Endometrium (tissue), 2 donors: ENCODE results near the gene ACADVL.

ENCODE experiments used
- FAIRE-seq: peaks from 2 replicates; lab custom pipeline; 2012; peaks lifted over from hg19 to GRCh38; lab: Jason Lieb, UNC
- donor health status: control.
- donor health status: control.

Gene ACADVL

GRCh38 chr17:7191571-7192270, 28.0 kb upstream of the ACADVL start:
- FAIRE-seq = no peak

GRCh38 chr17:7192271-7192937, 27.3 kb upstream of the ACADVL start:
- FAIRE-seq = no peak

- no peak for FAIRE-seq
These were observed 23.8 kb upstream of the ACADVL start for GRCh38 chr17:7195971-7196370.

- no peak for FAIRE-seq
These were observed 22.9 kb upstream of the ACADVL start for GRCh38 chr17:7196651-7197401.

DNA sequence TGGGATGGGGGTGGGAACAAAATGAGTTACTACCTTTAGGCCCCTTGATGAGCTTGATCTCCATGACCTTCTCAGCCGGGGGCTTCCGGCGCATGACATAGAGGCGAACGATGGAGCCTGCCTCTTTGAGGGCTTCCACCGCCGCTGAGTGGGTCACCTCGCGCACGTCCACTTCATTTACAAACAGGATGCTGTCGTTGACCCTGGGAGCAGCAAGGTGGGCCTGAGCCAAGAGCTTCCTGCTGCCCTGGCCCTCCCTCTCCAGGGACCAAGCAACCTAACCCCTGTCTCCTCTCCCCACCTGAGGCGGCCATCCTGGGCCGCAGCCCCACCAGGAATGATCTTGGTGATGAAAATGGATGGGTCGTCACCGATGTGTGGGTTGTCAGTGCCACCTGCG, 16.3 kb upstream of the ACADVL start:
- FAIRE-seq = no peak

GRCh38 chr17:7204336-7204735, 15.4 kb upstream of the ACADVL start:
- FAIRE-seq = no peak

- FAIRE-seq = peak; percentile 57
These were observed 14.8 kb upstream of the ACADVL start for GRCh38 chr17:7204828-7205461.

DNA sequence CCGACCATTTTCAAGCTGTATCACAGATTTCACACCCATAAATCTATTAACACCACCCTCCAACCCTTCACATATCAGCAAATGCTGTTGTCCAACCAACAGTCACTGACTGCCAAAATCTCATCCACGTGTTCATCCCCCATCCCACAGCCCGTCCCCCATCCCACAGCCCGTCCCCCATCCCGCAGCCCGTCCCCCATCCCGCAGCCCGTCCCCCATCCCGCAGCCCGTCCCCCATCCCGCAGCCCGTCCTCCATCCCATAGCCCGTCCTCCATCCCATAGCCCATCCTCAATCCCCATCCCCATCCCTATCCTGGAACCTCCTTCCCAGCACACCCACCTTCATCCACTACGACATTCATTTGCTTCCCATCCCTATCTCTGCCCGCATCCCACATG, 14.2 kb upstream of the ACADVL start:
- no peak for FAIRE-seq

DNA sequence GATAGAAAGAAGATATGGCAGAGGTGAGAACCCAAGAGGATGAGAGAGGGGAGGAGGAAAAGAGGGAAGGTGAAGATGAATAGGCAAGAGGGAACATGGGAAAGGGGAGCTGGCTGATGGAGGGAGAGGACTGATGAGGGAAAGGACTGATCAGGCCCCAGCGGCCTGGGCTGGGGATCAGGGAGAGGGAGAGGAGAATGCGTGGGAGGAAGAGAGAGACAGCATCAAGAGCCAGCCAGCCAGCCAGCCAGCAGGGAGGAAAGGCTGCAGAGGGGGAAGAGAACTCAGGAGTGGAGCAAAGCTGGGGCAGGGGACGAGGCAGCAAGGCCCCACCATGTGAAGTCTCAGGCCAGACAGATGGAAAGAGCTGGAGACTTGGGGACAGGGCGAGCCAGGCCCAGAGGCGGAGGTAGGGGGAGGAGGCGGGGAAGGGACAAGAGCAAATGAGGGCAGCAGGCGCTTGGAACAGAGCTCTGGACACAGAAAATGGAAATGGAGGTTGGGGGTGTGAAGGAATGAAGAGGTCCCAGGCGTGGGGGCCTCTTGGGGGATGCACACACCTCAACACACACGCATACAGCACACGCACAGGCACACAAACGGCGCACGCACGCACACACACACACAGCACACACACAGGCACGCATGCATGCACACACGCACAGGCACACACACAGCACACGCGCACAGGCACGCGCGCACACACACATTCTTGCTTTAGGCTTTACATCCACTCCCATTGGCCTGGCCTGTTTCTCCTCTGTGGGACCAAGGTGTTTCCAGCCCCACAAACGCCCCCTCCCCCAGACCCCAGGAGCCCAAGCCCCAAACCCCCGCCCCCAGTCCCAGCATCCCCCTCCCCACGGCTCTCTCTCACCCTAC, 12.4 kb upstream of the ACADVL start:
- FAIRE-seq = no peak

- no peak for FAIRE-seq
These were observed 11.6 kb upstream of the ACADVL start for GRCh38 chr17:7208027-7208571.

GRCh38 chr17:7208754-7209460, 10.8 kb upstream of the ACADVL start:
- FAIRE-seq = no peak

- no peak for FAIRE-seq
These were observed 8.1 kb upstream of the ACADVL start for GRCh38 chr17:7211491-7212273.

DNA sequence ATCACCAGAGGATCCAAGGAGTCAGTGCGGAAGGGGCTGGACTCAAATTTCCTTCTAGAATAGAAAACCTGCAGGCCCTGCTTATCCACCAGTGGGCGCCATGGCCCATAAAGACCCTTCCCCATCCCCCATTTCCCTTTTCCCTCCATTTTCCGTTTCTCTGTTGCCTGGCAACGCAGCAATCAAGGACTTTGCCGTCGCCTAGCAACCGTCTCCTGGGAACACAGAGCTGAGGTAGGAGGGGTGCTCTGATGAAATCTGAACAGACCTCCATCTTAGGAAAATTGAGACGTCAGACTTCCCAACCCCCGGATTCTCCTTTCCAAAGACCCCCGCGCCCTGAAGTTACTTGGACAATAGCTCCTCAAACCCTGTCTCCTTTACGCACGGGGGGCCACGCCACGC, 5.8 kb upstream of the ACADVL start:
- no peak for FAIRE-seq

DNA sequence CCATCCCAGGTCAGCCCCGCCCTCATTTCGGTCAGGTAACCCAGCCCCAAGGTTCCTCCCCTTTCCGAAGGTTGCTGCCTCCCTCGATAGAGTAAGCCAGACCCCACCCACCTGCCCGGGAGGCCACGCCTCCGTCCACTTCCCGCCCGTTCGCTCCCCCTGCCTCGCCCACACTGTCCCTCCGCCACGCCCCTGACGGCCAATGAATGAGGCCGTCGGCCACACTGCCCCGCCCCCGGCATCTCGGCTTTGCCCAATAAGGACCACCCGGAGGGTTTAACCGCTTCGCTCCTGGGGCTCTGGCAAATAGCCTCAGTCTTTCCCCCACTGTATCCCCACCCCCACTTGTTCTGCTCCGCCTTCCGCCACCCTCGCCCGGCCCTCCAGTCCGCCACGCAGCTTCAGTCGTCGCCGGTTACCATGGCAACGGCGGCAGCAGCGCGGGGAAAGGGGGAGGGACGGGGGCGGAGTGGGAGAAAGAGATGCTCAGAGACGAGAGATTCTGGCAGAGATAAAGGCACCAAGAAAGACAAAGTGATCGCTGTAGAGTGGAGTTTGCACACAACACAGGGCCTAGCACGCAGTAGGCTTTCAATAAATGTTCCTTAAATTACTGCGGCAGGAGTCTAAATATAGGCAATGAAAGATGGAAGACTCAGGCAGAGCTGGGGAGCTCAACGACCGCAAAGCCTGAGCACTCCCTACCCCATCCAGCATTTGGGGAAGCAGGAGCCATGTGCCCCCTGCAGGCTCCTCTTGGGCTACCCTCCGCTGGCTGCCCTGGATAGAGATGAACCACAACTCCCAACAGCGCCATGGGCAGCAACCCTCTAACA, 5.2 kb upstream of the ACADVL start:
- peak; percentile 93 for FAIRE-seq

GRCh38 chr17:7215136-7215638, 4.6 kb upstream of the ACADVL start:
- peak; percentile 89 for FAIRE-seq

DNA sequence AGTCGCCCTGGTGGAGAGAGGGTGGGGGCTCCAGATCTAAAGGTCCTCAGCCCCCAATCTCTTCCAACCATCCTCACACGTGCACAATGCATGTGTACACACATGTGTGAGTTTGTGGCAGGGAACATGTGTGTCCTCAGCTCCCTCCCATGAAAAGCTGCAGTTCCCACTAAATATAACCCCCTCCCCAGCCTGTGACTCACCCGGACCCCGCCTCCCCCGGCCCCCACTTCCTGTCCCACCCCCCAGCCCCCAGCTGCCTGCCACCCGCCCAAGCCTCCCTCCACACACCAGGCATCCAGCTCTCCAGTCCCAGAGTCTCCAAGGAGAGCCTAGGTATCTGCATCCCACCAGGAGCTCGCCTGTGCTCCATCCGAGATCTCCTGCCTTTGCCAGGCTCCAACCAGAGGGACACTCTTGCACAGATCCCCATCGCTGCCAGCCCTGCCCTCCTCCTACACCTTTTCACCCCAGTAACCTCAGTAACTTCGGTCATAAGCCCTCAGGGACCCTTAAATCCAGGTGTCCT, 4.0 kb upstream of the ACADVL start:
- FAIRE-seq = no peak

- no peak for FAIRE-seq
These were observed 3.3 kb upstream of the ACADVL start for GRCh38 chr17:7216242-7217112.
